Measurements from ENCODE around the gene IL22RA1.

Gene IL22RA1

GRCh38 chr1:24096009-24096738 is 46.8 kb downstream of the IL22RA1 start:
- DNase-seq = no peak

GRCh38 chr1:24095140-24095859 is 47.6 kb downstream of the IL22RA1 start:
- no peak for DNase-seq

GRCh38 chr1:24094554-24094953 is 48.4 kb downstream of the IL22RA1 start:
- DNase-seq = no peak

GRCh38 chr1:24093732-24094131 is 49.2 kb downstream of the IL22RA1 start:
- no peak for DNase-seq

- no peak for DNase-seq
Observed at GRCh38 chr1:24092979-24093378, 50.0 kb downstream of the IL22RA1 start.

GRCh38 chr1:24091971-24092482 is 50.9 kb downstream of the IL22RA1 start:
- DNase-seq = no peak

- DNase-seq = no peak
Observed at GRCh38 chr1:24090736-24091135, 52.2 kb downstream of the IL22RA1 start.

GRCh38 chr1:24089743-24090555 is 53.0 kb downstream of the IL22RA1 start:
- DNase-seq = no peak

- DNase-seq = no peak
Observed at GRCh38 chr1:24089027-24089742, 53.8 kb downstream of the IL22RA1 start.

- DNase-seq = no peak
Observed at GRCh38 chr1:24086466-24086865, 56.5 kb downstream of the IL22RA1 start.

- no peak for DNase-seq
Observed at GRCh38 chr1:24085546-24085945, 57.4 kb downstream of the IL22RA1 start.

GRCh38 chr1:24085007-24085406 is 57.9 kb downstream of the IL22RA1 start:
- DNase-seq = no peak

GRCh38 chr1:24084050-24084449 is 58.9 kb downstream of the IL22RA1 start:
- DNase-seq = no peak

GRCh38 chr1:24082372-24082771 is 60.6 kb downstream of the IL22RA1 start:
- no peak for DNase-seq

- no peak for DNase-seq
Observed at GRCh38 chr1:24081190-24081589, 61.8 kb downstream of the IL22RA1 start.

- DNase-seq = no peak
Observed at GRCh38 chr1:24080131-24080530, 62.8 kb downstream of the IL22RA1 start.

- DNase-seq = no peak
Observed at GRCh38 chr1:24077278-24077978, 65.5 kb downstream of the IL22RA1 start.

- no peak for DNase-seq
Observed at GRCh38 chr1:24075946-24076345, 67.0 kb downstream of the IL22RA1 start.

- DNase-seq = no peak
Observed at GRCh38 chr1:24075590-24075854, 67.4 kb downstream of the IL22RA1 start.

- no peak for DNase-seq
Observed at GRCh38 chr1:24074817-24075589, 67.9 kb downstream of the IL22RA1 start.

- no peak for DNase-seq
Observed at GRCh38 chr1:24074196-24074595, 68.7 kb downstream of the IL22RA1 start.

- no peak for DNase-seq
Observed at GRCh38 chr1:24071941-24072340, 71.0 kb downstream of the IL22RA1 start.
